Activated CD8-positive, alpha-beta memory T cell treated with anti-CD3 and anti-CD28 coated beads for 1 hour (primary cell): ENCODE results near the gene PRKD2.
A peak's percentile ranks its signal among the peaks of the same experiment; 100 is the strongest.
"Not testable (repeated sequence)": the region's sequence is repeated elsewhere in the genome, so short reads cannot be mapped to it uniquely, and the experiment has no call there.

Experiments used
- DNase-seq, 2 donors: peaks; one replicate each; pipeline ENCODE4 v3.0.0-alpha.2; 2020; ENCODE audit warnings: low read depth in 1 of 2; ENCODE audit errors: extremely low read depth in 1 of 2

Gene PRKD2

GRCh38 chr19:46712768-46713338 is 4.1 kb downstream of the PRKD2 start:
- not testable (repeated sequence) for DNase-seq

- DNase-seq, result no peak
These were observed 6.2 kb downstream of the PRKD2 start for GRCh38 chr19:46710687-46711086.

GRCh38 chr19:46704379-46705076 is 12.4 kb downstream of the PRKD2 start:
- DNase-seq, result peak; percentile 75 to 90

GRCh38 chr19:46700704-46701103 is 16.2 kb downstream of the PRKD2 start:
- no peak for DNase-seq

- DNase-seq, result no peak
These were observed 18.3 kb downstream of the PRKD2 start for GRCh38 chr19:46698395-46699321.

GRCh38 chr19:46697204-46697960 is 19.5 kb downstream of the PRKD2 start:
- DNase-seq, result no peak

DNA sequence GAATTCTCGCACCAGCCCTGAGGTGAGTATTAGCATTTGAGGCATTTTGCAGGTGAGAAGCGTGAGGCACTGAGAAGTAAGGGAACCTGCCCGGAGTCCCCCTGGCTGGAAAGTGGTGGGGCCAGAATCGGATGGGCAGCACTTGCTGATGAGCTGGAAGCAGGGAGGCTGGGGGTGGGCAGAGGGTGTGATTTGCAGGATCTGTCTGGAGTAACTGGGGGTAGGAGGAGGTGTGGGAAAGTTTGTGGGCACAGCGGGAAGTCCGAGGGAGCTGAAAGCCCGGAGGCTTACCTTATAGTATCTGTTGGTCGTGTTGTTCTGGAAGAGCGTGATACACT is 20.1 kb downstream of the PRKD2 start:
- DNase-seq, result no peak

DNA sequence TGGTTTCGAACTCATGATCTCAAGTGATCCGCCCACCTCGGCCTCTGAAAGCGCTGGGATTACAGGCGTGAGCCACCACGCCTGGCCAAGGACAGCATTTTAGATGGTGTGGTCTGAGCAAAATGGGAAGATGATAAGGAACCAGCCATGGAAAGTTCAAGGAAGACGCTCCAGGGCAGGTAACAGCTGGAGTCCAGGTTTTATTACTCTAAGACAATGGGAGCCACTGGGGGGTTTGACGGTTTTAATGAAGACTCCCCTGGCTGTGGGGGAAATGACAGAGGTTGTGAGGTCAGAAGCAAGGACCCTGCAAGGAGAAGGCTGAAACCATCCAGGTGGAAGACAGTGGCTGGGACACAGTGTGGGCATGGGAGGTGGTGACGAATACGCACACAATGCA is 20.9 kb downstream of the PRKD2 start:
- no peak for DNase-seq

DNA sequence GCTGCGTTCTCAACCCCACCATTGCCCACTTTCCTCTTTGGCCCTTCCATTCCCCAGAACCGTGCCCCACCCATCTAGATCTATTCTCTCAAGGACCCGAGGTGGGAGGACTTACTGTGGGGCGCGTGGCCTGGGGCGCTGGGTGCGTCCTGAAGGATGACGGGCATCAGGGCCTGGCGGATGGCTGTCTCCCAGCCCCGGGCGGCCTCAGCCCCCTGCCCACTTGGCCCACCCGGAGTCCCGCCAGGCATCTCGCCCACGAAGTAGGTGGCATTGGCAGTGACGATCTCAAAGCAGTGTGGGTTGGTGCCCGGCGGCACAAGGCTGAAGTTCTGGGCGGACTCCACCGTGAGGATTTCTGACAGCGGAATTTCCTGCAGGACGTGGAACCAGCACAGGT is 23.2 kb downstream of the PRKD2 start:
- DNase-seq, result no peak

DNA sequence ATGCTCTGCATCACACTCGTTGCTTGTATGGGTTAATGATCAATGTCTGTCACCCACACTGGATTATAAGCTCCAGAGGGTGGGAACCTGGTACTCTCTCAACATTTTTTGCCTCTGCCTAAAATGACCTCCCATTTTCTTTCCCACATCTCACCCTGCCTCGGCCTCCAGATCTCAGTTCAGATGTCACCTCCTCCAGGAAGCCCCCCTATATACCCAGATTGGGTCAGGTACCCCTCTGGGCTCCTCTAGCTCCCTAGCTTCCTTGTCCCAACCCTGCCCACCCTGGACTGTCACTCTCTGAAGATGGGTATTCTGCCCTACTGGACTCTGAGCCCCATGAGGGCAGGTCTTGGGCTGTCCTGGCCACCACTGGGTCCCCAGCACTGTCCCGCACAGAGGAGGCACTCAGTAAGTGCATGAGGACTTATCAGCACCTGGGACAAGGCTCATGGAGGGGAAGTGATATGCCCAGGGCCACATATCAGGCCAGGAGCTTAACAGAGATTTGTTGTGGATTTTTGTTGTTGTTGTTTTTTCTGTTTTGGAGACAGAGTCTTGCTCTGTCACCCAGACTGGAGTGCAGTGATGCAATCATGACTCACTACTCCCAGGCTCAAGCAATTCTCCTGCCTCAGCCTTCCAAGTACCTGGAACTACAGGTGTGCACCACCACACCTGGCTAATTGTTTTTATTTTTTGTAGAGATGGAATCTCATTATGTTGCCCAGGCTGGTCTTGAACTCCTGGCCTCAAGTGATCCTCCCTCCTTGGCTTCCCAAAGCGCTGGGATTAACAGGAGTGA is 23.8 kb downstream of the PRKD2 start:
- DNase-seq, result no peak

DNA sequence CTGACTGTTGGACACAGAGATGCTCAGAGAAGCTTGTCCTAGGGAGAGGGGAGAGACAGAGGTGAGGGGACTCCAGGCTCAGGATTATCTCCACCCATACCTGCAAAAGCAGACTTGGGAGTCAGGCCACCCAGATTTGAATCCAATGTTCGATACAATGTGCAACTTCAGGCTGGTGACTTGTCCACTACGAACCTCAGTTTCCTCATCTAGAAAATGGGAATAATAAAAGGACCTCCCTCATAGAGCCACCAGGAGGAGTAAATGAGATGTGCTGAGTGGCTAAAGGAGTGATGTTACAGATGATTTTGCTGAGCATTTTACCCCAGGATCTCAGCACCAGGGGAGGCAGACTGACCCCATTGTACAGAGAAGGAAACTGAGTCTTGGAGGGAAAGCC is 25.0 kb downstream of the PRKD2 start:
- no peak for DNase-seq

- DNase-seq, result no peak
These were observed 25.8 kb downstream of the PRKD2 start for GRCh38 chr19:46691104-46691503.

DNA sequence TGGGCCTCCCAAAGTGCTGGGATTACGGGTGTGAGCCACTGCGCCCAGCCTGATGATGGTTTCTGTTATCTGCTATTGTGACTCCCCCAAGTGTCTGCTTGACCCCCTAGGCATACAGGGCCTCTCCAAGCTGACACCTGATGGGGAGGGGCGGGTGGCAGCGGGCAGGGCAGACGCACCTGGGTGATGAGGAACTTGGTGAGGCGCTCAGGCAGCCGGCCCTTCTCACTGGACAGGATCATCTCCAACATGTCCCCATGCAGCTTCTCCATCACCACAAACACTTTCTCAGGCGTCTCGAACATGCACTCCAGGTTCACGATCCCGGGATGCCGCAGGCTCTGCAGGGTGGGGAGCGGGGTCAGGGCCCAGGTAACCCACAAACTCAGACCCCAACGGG is 27.6 kb downstream of the PRKD2 start:
- no peak for DNase-seq

DNA sequence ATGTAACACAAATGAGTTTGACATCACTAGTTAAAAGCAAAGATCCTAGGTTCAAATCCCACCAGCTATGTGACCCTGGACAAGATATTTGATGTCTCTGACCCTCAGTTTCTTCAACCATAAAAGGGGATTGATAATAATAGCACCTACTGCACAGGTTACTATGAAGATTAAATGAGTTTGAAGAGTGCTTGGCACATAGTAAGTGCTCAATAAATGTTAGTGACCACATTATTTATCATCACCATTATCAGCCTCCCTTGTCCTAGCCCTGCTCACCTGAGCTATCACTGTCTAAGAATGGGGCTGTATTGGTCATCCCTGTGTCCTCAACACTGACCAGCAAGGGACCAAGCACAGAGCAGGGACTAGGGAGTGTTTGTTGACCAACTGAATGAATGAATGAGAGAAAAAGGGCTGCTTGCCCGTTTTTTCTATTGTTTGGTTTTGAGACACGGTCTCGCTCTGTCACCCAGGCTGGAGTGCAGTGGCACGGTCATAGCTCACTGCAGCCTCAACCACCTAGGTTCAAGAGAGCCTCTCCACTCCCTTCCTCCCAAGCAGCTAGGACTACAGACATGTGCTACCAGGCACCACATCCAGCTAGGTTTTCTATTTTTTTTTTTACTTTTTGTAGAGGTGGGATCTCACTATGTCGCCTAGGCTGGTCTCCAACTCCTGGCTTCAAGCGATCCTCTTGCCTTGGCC is 29.3 kb downstream of the PRKD2 start:
- no peak for DNase-seq

- DNase-seq, result no peak
These were observed 31.7 kb downstream of the PRKD2 start for GRCh38 chr19:46685189-46685588.

DNA sequence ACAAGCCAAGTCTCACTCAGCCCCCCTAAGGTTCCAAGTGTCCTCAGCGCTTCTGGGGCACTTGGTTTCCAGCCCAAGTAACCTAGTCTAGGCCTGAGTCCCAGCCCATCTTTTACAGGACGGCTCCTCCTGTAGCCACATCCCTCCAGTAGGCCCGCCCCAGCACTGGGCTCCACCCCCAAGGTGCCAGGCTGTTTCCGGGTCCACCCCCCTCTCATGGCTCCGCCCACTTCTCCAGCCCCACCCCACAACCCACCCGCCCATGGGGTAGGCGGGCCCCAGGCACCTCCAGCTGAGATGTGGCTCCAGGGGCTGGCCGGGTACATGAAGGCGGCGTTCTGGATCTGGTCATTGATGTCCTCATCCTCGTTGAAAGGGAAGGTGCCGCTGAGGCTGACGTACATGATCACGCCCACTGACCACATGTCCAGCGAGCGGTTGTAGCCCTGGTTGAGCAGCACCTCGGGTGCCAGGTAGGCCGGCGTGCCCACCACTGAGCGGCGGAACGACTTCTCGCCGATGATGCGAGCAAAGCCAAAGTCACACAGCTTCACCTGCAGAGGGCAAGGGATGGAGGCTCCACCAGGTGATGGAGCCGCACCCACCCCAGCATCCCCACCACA is 38.7 kb downstream of the PRKD2 start:
- peak in 1 of 2 donors; percentile 41 for DNase-seq

DNA sequence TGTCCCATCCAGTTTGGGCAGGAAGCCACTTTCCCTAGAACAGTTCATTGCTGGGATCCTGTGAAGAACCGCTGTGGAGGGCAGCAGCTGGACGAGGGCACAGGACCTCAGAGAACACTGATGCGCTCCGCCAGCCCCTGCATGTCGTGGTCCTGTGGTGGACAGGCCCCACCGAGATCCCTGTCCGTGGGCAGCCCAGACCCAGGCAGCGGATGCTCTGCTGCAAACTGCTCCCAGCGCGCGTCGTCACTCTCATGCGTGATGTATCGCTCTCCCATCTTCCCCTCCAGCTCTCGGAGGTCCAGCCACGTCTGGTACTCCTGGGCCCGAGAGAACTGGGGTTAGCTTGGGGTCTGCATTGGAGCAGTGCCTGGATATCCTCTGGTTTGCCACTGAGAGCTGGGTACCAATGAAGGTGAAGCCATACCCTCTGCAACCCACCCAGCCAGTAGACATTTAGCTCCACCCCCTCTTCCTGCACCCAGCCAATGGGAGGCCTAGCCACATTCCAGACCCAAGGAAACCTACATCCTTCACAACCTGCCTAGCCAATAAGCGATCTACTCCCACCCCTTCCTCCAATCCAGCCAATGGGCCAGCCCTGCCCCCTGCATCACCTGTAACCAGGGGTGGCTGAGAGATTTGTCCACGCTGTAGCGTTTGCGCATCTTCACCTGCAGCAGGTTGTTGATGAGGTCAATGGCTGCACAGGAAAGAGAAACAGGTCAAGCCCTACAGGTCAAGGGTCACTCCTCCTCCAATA is 42.3 kb downstream of the PRKD2 start:
- no peak for DNase-seq

DNA sequence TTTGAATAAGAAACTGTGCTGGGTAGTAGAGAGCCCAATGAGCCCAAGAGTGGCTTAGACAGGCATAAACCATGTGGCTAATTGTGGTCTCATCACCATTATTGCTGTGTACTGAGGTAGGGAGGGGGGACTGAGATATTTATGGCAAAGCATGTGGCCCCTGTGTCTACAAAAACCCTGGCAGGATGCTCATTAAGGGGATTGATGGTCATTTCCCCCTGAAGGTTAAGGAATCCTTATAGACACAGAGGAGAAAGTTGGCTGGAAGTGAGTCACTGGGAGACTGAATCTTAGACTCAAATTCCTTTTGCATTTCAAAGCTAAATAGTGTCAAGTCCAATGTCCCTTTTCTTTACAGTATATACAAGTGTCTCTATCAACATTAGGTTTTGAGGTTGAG is 46.1 kb downstream of the PRKD2 start:
- DNase-seq, result no peak

GRCh38 chr19:46668662-46669061 is 48.3 kb downstream of the PRKD2 start:
- no peak for DNase-seq
